Ishikawa (cell line): ENCODE results near the gene PIP4K2A.

Experiments used
- CEBPB ChIP-seq: IDR thresholded peaks from 2 replicates; pipeline ENCODE4 v1.6.1; 2012
- CREB1 ChIP-seq: IDR thresholded peaks from 2 replicates; pipeline ENCODE4 v1.6.1; 2012; ENCODE audit warnings: low read depth
- EGR1 ChIP-seq: IDR thresholded peaks from 2 replicates; pipeline ENCODE4 v1.6.1; 2012
- EP300 ChIP-seq: IDR thresholded peaks from 2 replicates; pipeline ENCODE4 v1.6.1; 2012; ENCODE audit warnings: borderline replicate concordance
- FOXM1 ChIP-seq: IDR thresholded peaks from 2 replicates; pipeline ENCODE4 v1.6.1; 2012; ENCODE audit warnings: low read depth, borderline replicate concordance
- NFIC ChIP-seq: IDR thresholded peaks from 2 replicates; pipeline ENCODE4 v1.6.1; 2012
- RAD21 ChIP-seq: IDR thresholded peaks from 2 replicates; pipeline ENCODE4 v1.6.1; 2012; ENCODE audit warnings: low read depth
- REST ChIP-seq: IDR thresholded peaks from 2 replicates; pipeline ENCODE4 v1.6.1; 2012; ENCODE audit warnings: low read depth, mild to moderate bottlenecking
- TAF1 ChIP-seq: IDR thresholded peaks from 2 replicates; pipeline ENCODE4 v1.6.1; 2012; ENCODE audit warnings: low read depth, mild to moderate bottlenecking
- TCF12 ChIP-seq: IDR thresholded peaks from 2 replicates; pipeline ENCODE4 v1.6.1; 2012; ENCODE audit warnings: low read depth
- TEAD4 ChIP-seq: IDR thresholded peaks from 2 replicates; pipeline ENCODE4 v1.6.1; 2012
- YY1 ChIP-seq: IDR thresholded peaks from 2 replicates; pipeline ENCODE4 v1.6.1; 2012; ENCODE audit warnings: low read depth
- ZBTB7A ChIP-seq: IDR thresholded peaks from 2 replicates; pipeline ENCODE4 v1.6.1; 2012; ENCODE audit warnings: low read depth
- TF ChIP-seq, protein P1 (sequence below): IDR thresholded peaks from 2 replicates; pipeline ENCODE4 v1.6.1; 2012
- TF ChIP-seq, protein P2 (sequence below): IDR thresholded peaks from 2 replicates; pipeline ENCODE4 v1.6.1; 2012

The PIP4K2A gene

GRCh38 chr10:22542773-22543172 is 171.6 kb downstream of the PIP4K2A start:
- TF ChIP-seq, protein P1, sequence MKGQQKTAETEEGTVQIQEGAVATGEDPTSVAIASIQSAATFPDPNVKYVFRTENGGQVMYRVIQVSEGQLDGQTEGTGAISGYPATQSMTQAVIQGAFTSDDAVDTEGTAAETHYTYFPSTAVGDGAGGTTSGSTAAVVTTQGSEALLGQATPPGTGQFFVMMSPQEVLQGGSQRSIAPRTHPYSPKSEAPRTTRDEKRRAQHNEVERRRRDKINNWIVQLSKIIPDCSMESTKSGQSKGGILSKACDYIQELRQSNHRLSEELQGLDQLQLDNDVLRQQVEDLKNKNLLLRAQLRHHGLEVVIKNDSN: no peak
- TF ChIP-seq NFIC: no peak
- no peak for TF ChIP-seq CEBPB

GRCh38 chr10:22541900-22542299 is 172.5 kb downstream of the PIP4K2A start:
- TF ChIP-seq ZBTB7A: no peak
- TF ChIP-seq NFIC: no peak
- no peak for TF ChIP-seq RAD21
- no peak for TF ChIP-seq EP300
- TF ChIP-seq, protein P2, sequence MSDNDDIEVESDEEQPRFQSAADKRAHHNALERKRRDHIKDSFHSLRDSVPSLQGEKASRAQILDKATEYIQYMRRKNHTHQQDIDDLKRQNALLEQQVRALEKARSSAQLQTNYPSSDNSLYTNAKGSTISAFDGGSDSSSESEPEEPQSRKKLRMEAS: no peak
- TF ChIP-seq TCF12: no peak
- no peak for TF ChIP-seq TEAD4
- no peak for TF ChIP-seq YY1
- TF ChIP-seq FOXM1: no peak
- TF ChIP-seq REST: no peak
- no peak for TF ChIP-seq CREB1
- TF ChIP-seq TAF1: no peak
- TF ChIP-seq EGR1: no peak
- TF ChIP-seq CEBPB: no peak

- TF ChIP-seq NFIC (no peak), TCF12 (no peak), TAF1 (no peak), ZBTB7A (no peak), EP300 (no peak), YY1 (no peak), CREB1 (no peak), CEBPB (no peak), RAD21 (no peak), REST (no peak)
- TF ChIP-seq, protein P1: no peak
These were observed 174.6 kb downstream of the PIP4K2A start for GRCh38 chr10:22539579-22540298.

- TF ChIP-seq RAD21: no peak
- no peak for TF ChIP-seq EGR1
- no peak for TF ChIP-seq EP300
- TF ChIP-seq NFIC: no peak
- no peak for TF ChIP-seq CEBPB
- no peak for TF ChIP-seq CREB1
- no peak for TF ChIP-seq FOXM1
- no peak for TF ChIP-seq YY1
- no peak for TF ChIP-seq TEAD4
- no peak for TF ChIP-seq TAF1
- TF ChIP-seq REST: no peak
- TF ChIP-seq TCF12: no peak
These were observed 176.6 kb downstream of the PIP4K2A start for GRCh38 chr10:22537810-22538209.

DNA sequence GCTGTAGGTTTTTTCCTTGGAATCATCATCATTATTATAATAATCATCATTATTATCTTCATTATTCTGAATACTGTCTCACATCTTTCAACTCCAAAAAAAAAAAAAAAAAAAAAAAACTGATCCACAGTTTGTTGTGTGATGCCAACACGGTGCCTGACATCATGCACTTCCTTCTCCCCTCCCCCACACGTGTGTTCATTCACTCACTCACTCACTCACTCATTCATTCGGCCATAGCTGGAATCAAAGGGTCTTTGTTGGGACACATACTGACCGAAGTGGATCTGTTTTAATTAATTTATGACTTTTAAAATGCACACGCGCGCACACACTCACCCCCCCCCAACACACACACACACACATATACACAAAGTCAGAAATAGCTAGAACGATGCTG is 177.8 kb downstream of the PIP4K2A start:
- TF ChIP-seq, protein P1: no peak
- TF ChIP-seq TCF12 (no peak), TEAD4 (no peak), EP300 (no peak), CREB1 (no peak), REST (no peak), ZBTB7A (no peak), TAF1 (no peak), FOXM1 (no peak), YY1 (no peak), CEBPB (no peak), EGR1 (no peak), RAD21 (no peak), NFIC (no peak)
- TF ChIP-seq, protein P2: no peak
